Stomach (tissue), 9 donors: ENCODE data around the gene AP1G1. TPM values are rescaled to one million over a fixed set of nuclear protein-coding genes. Genes with fewer than 3 reads are reported as not detected.
A peak's percentile ranks its signal among the peaks of the same experiment; 100 is the strongest.
"Not testable (repeated sequence)": the region's sequence is repeated elsewhere in the genome, so short reads cannot be mapped to it uniquely, and the experiment has no call there.

Source experiments
- DNase-seq, 2 donors: peaks; one replicate each; pipeline versions ENCODE4 v3.0.0 to v3.0.0-alpha.2; 2013 to 2019
- H3K27ac ChIP-seq, 5 donors: fragments of 200-600 bp in 4 of 5; sonication (generic) in 4 of 5; one replicate each; pipeline ENCODE4 v1.5.1; 2013 to 2019; ENCODE audit warnings: mild to moderate bottlenecking in 1 of 5, moderate library complexity in 1 of 5
- H3K27me3 ChIP-seq, 3 donors: fragments of 200-600 bp; sonication (generic); one replicate each; pipeline ENCODE4 v1.5.1; 2017 to 2019; ENCODE audit warnings: mixed run types in 1 of 3
- H3K36me3 ChIP-seq, 4 donors: fragments of 200-600 bp; sonication (generic); 1 replicate in 3 of 4; 2 replicates in 1 of 4; pipeline ENCODE4 v1.5.1; 2016 to 2019
- H3K4me1 ChIP-seq, 4 donors: fragments of 200-600 bp; sonication (generic); one replicate each; pipeline ENCODE4 v1.5.1; 2016 to 2019
- H3K4me3 ChIP-seq, 4 donors: fragments of 200-600 bp; sonication (generic) in 3 of 4; one replicate each; pipeline ENCODE4 v1.5.1; 2016 to 2019; ENCODE audit warnings: mild to moderate bottlenecking in 1 of 4
- H3K9me3 ChIP-seq, 4 donors: fragments of 200-600 bp; sonication (generic); one replicate each; pipeline ENCODE4 v1.5.1; 2016 to 2019
- CTCF ChIP-seq, 7 experiments: fragments of 450-650 bp in 4 of 7; fragments of 200-600 bp in 3 of 7; sonication (generic) in 3 of 7; IDR thresholded peaks; one replicate each; pipeline ENCODE4 v1.5.1; 2016 to 2019; ENCODE audit warnings: antibody characterized with exemption in 7 of 7, control low read depth in 2 of 7, mild to moderate bottlenecking in 1 of 7
- EP300 ChIP-seq: sonication (generic); formaldehyde crosslinking; IDR thresholded peaks from one replicate; pipeline ENCODE4 v1.6.1; 2017; ENCODE audit warnings: antibody characterized with exemption
- POLR2A ChIP-seq, 4 donors: fragments of 450-650 bp; IDR thresholded peaks; one replicate each; pipeline ENCODE4 v1.6.1; 2016; ENCODE audit warnings: antibody characterized with exemption in 4 of 4, control low read depth in 2 of 4, mild to moderate bottlenecking in 1 of 4, moderate library complexity in 1 of 4
- POLR2AphosphoS5 ChIP-seq, 3 donors: sonication (generic); formaldehyde crosslinking; IDR thresholded peaks; one replicate each; pipeline ENCODE4 v1.6.1; 2016; ENCODE audit warnings: antibody characterized with exemption in 3 of 3
- WGBS, 5 donors: extraction: QIAGEN DNeasy Blood & Tissue Kit in 3 of 5; methylation state at CpG; one replicate each; pipeline versions ENCODE4 v1.1.5 to v1.1.7; 2013 to 2018; 5-methylcytosine and 5-hydroxymethylcytosine counted together
- intact Hi-C: fragments of 100-400 bp; cut with DNase I; formaldehyde crosslinking; loops from one replicate; pipeline ENCODE4 v1.15.1; 2023; ENCODE audit warnings: low total_unique reads
- polyA plus RNA-seq, 3 donors: library from polyadenylated mRNA; stranded (reverse); fragments of 200-250 nt; gene quantifications; one replicate each; pipeline ENCODE4 v1.2.3, GENCODE V29; 2013
- small RNA-seq, 4 donors: library from RNA; depleted of rRNA; stranded (forward); fragments of <200 nt; gene quantifications; one replicate each; pipeline ENCODE3, GENCODE V24; 2016
- total RNA-seq, 5 donors: library from RNA; depleted of rRNA; stranded (reverse); fragments of >200 nt; gene quantifications; one replicate each; pipeline versions ENCODE4 v1.1.0 to v1.2.3, GENCODE V29; 2014 to 2016
- donor health status: healthy with polysubstance abuse.
- donor health status: Bipolar disorder and iron deficiency.
- donor health status: healthy.

The AP1G1 gene
- total and polyA plus RNA-seq, 8 donors, result 11.7 to 198 (median 123) TPM

GRCh38 chr16:71687861-71688260 is 120.8 kb downstream of the AP1G1 start:
- intact Hi-C loops, result no loop called here

GRCh38 chr16:71684280-71684679 is 124.4 kb downstream of the AP1G1 start:
- H3K4me1 ChIP-seq, H3K27me3 ChIP-seq, DNase-seq, H3K4me3 ChIP-seq, intact Hi-C loops, H3K9me3 ChIP-seq, H3K27ac ChIP-seq: not testable (repeated sequence)
- 96 to 97% (median 97%) methylated on average over 12 of the region's 12 CpGs for WGBS, 5 donors
- peaks cover 0 to 77% (median 67%) of the 10 kb centered on the region in 4 donors for H3K36me3 ChIP-seq

More at GRCh38 chr16:71687861-71688260, 120.8 kb downstream of the AP1G1 start:
- no peak overlapping the region for H3K4me3 ChIP-seq
- DNase-seq, result no peak
- H3K4me1 ChIP-seq, result no peaks in the 10 kb centered on the region
- H3K36me3 ChIP-seq, result peaks cover 9 to 61% (median 53%) of the 10 kb centered on the region in 4 donors
- no peak overlapping the region for H3K27ac ChIP-seq
- H3K9me3 ChIP-seq, result no peaks in the 10 kb centered on the region
- H3K27me3 ChIP-seq, result no peaks in the 10 kb centered on the region
- WGBS, 5 donors, result 51 to 58% (median 54%) methylated on average over 3 of the region's 3 CpGs
- TF ChIP-seq POLR2AphosphoS5 (IDR thresholded peaks at IDR 0.05), result no peak
- TF ChIP-seq CTCF (IDR thresholded peaks at IDR 0.05), result no peak
- TF ChIP-seq POLR2A (IDR thresholded peaks at IDR 0.05), result no peak
- TF ChIP-seq EP300, result no peak

GRCh38 chr16:71681360-71681759 is 127.3 kb downstream of the AP1G1 start:
- Histone ChIP-seq H3K27ac (no peak overlapping the region), H3K4me1 (no peaks in the 10 kb centered on the region), H3K27me3 (no peaks in the 10 kb centered on the region), H3K36me3 (peaks cover 0 to 87% (median 75%) of the 10 kb centered on the region in 4 donors), H3K9me3 (no peaks in the 10 kb centered on the region), H3K4me3 (no peak overlapping the region)
- intact Hi-C loops, result no loop called here
- TF ChIP-seq POLR2A (IDR thresholded peaks at IDR 0.05) (no peak), EP300 (no peak), CTCF (IDR thresholded peaks at IDR 0.05) (no peak), POLR2AphosphoS5 (IDR thresholded peaks at IDR 0.05) (no peak)
- WGBS, 5 donors, result 59 to 82% (median 64%) methylated on average over 2 of the region's 2 CpGs
- peak in 1 of 2 donors; percentile 7 for DNase-seq

Small RNAs within 50 kb of the gene (small RNA-seq; reads per million reads assigned to genes)
- gene AC010653.3, result 0 reads per million in 4 donors
- 0 reads per million in 4 donors for gene SNORA70D
- gene SNORD71, result 9,475 to 33,794 (median 19,942) reads per million in 4 donors

Other genes with a start within 250 kb of the AP1G1 start
- gene TAT, start 231.7 kb downstream of the AP1G1 start, total RNA-seq, result not detected
- gene TAT, start 231.7 kb downstream of the AP1G1 start, polyA plus RNA-seq, result not detected
- gene MARVELD3, start 182.7 kb downstream of the AP1G1 start, total RNA-seq, result 100 to 1,000 TPM in 1 of 5 donors, 10 to 100 TPM in 1, 1 to 10 TPM in 3; 1.2 to 480 (median 2.4) TPM
- gene MARVELD3, start 182.7 kb downstream of the AP1G1 start, polyA plus RNA-seq, result 1 to 10 TPM; 1.6 to 4.2 (median 2.1) TPM
- 10 to 100 TPM in 1 of 5 donors, 1 to 10 TPM in 4; 1.8 to 10.1 (median 5.8) TPM for gene PHLPP2, start 84.1 kb downstream of the AP1G1 start, total RNA-seq
- 1 to 10 TPM in 1 of 3 donors, under 1 TPM in 2; 0.76 to 1.2 (median 0.85) TPM for gene PHLPP2, start 84.1 kb downstream of the AP1G1 start, polyA plus RNA-seq
- 10 to 100 TPM in 3 of 5 donors, 1 to 10 TPM in 2; 8.5 to 33.4 (median 16.9) TPM for gene ATXN1L, start 37.1 kb upstream of the AP1G1 start, total RNA-seq
- gene ATXN1L, start 37.1 kb upstream of the AP1G1 start, polyA plus RNA-seq, result 1 to 10 TPM; 4.2 to 9.3 (median 7.2) TPM
- 100 to 1,000 TPM in 1 of 5 donors, 1 to 10 TPM in 3, under 1 TPM in 1; 0.45 to 240 (median 5.8) TPM for gene ZNF821, start 75.3 kb upstream of the AP1G1 start, total RNA-seq
- gene ZNF821, start 75.3 kb upstream of the AP1G1 start, polyA plus RNA-seq, result 1 to 10 TPM; 3.5 to 5.3 (median 5.2) TPM
- gene IST1, start 86.7 kb upstream of the AP1G1 start, total RNA-seq, result 100 to 1,000 TPM; 159 to 270 (median 222) TPM
- 100 to 1,000 TPM in 1 of 3 donors, 10 to 100 TPM in 2; 76.0 to 141 (median 83.9) TPM for gene IST1, start 86.7 kb upstream of the AP1G1 start, polyA plus RNA-seq
- gene PKD1L3, start 191.6 kb upstream of the AP1G1 start, total RNA-seq, result 1 to 10 TPM in 1 of 5 donors, under 1 TPM in 1, not detected in 3; 0.92 to 5.3 TPM
- gene PKD1L3, start 191.6 kb upstream of the AP1G1 start, polyA plus RNA-seq, result under 1 TPM in 1 of 3 donors, not detected in 2; 0.15 TPM
- gene DHODH, start 199.9 kb upstream of the AP1G1 start, total RNA-seq, result 1 to 10 TPM in 4 of 5 donors, not detected in 1; 1.2 to 4.5 (median 3.8) TPM
- 1 to 10 TPM; 2.7 to 6.0 (median 3.6) TPM for gene DHODH, start 199.9 kb upstream of the AP1G1 start, polyA plus RNA-seq
- gene HP, start 245.7 kb upstream of the AP1G1 start, total RNA-seq, result 1 to 10 TPM in 2 of 5 donors, not detected in 3; 3.3 to 8.8 TPM
- gene HP, start 245.7 kb upstream of the AP1G1 start, polyA plus RNA-seq, result 1 to 10 TPM; 1.6 to 8.0 (median 2.9) TPM